ENCODE measurements around the gene TMEM9.

DNA sequence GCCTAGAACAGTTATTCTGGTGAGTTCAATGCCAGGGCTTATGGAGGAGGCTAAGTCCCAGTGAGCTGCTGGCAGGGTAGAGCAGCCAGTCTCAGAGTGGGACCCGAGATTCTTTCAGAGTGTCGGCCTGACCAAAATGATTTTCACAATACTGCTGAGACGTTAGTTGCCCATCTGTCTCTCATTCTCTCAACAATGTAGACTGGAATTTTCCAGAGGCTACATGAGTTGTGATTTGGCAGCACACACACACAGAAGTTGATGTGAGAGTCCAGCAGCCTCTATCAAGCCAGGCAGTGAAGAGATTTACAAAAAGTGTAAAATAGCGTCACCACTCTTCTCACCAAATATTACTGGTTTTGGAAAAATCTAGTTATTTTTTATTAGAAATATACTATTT is 63.7 kb downstream of the TMEM9 start:
- TF ChIP-seq, protein P1, sequence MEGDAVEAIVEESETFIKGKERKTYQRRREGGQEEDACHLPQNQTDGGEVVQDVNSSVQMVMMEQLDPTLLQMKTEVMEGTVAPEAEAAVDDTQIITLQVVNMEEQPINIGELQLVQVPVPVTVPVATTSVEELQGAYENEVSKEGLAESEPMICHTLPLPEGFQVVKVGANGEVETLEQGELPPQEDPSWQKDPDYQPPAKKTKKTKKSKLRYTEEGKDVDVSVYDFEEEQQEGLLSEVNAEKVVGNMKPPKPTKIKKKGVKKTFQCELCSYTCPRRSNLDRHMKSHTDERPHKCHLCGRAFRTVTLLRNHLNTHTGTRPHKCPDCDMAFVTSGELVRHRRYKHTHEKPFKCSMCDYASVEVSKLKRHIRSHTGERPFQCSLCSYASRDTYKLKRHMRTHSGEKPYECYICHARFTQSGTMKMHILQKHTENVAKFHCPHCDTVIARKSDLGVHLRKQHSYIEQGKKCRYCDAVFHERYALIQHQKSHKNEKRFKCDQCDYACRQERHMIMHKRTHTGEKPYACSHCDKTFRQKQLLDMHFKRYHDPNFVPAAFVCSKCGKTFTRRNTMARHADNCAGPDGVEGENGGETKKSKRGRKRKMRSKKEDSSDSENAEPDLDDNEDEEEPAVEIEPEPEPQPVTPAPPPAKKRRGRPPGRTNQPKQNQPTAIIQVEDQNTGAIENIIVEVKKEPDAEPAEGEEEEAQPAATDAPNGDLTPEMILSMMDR (conservative IDR thresholded peaks at IDR 0.05; ENCODE audit: low read depth, low read length): no peak
- TF ChIP-seq EZH2 (IDR thresholded peaks at IDR 0.05; ENCODE audit: borderline replicate concordance, low read depth, low read length, poor library complexity, severe bottlenecking): no peak

Measured in A673 (cell line).